Right atrium auricular region (tissue), 2 donors: ENCODE results near the gene ALG10. TPM values are rescaled to one million over a fixed set of nuclear protein-coding genes. Genes with fewer than 3 reads are reported as not detected.
"Not testable (repeated sequence)": the region's sequence is repeated elsewhere in the genome, so short reads cannot be mapped to it uniquely, and the experiment has no call there.

Source experiments
- DNase-seq: peaks from one replicate; pipeline ENCODE4 v3.0.0-alpha.2; 2019; ENCODE audit warnings: low spot score
- H3K27ac ChIP-seq, 2 donors: fragments of 200-600 bp; sonication (generic); 1 replicate in 1 of 2; 2 replicates in 1 of 2; pipeline ENCODE4 v1.5.1; 2016 to 2019
- H3K27me3 ChIP-seq, 2 donors: fragments of 200-600 bp; sonication (generic); one replicate each; pipeline versions ENCODE4 v1.5.1 to v1.6.0; 2017 to 2019
- H3K36me3 ChIP-seq: fragments of 200-600 bp; sonication (generic); one replicate; pipeline ENCODE4 v1.5.1; 2016
- H3K4me1 ChIP-seq, 2 donors: fragments of 200-600 bp; sonication (generic); one replicate each; pipeline versions ENCODE4 v1.5.1 to v1.6.0; 2017 to 2019
- H3K4me3 ChIP-seq, 2 donors: fragments of 200-600 bp; sonication (generic); 1 replicate in 1 of 2; 2 replicates in 1 of 2; pipeline ENCODE4 v1.5.1; 2017 to 2019; ENCODE audit warnings: mild to moderate bottlenecking in 1 of 2, moderate library complexity in 1 of 2
- H3K9me3 ChIP-seq, 2 donors: fragments of 200-600 bp; sonication (generic); one replicate each; pipeline ENCODE4 v1.5.1; 2019
- CTCF ChIP-seq, 2 donors: fragments of 200-600 bp; sonication (generic); IDR thresholded peaks; one replicate each; pipeline ENCODE4 v1.5.1; 2019; ENCODE audit warnings: antibody characterized with exemption in 2 of 2
- total RNA-seq, 2 donors: library from RNA; depleted of rRNA; stranded (reverse); fragments of >200 nt; gene quantifications; one replicate each; pipeline ENCODE4 v1.1.0, GENCODE V29; 2016

Gene ALG10
- total RNA-seq = 1 to 10 TPM; 4.3 to 4.9 TPM

GRCh38 chr12:34022079-34022830, at the start of gene ALG10:
ALG10 (plus strand) TSS chr12:34022496; CDS start chr12:34022600, 104 bp downstream.
- peak within 1 kb of the TSS; percentile 74 to 79 for H3K4me3 ChIP-seq
- no peaks in the 10 kb centered on the region for H3K27me3 ChIP-seq
- peak; percentile 77 to 80 for TF ChIP-seq CTCF (IDR thresholded peaks at IDR 0.05)
- peak within 1 kb of the TSS; percentile 85 to 88 for H3K27ac ChIP-seq
- H3K36me3 ChIP-seq = no peaks in the 10 kb centered on the region
- peaks cover 0 to 12% of the 10 kb centered on the region in 2 donors for H3K4me1 ChIP-seq
- peak; percentile 98 for DNase-seq
- no peaks in the 10 kb centered on the region for H3K9me3 ChIP-seq

- H3K36me3 ChIP-seq, H3K9me3 ChIP-seq, H3K4me1 ChIP-seq, H3K27ac ChIP-seq, H3K27me3 ChIP-seq, DNase-seq, H3K4me3 ChIP-seq: not testable (repeated sequence)
These were observed 49.4 kb upstream of the ALG10 start for GRCh38 chr12:33972884-33973283.

GRCh38 chr12:33977887-33978286, 44.4 kb upstream of the ALG10 start:
- no peak for DNase-seq
- H3K4me1 ChIP-seq = no peaks in the 10 kb centered on the region
- no peak overlapping the region for H3K27ac ChIP-seq
- no peaks in the 10 kb centered on the region for H3K36me3 ChIP-seq
- H3K9me3 ChIP-seq = no peaks in the 10 kb centered on the region
- H3K4me3 ChIP-seq = no peak overlapping the region
- no peak for TF ChIP-seq CTCF (IDR thresholded peaks at IDR 0.05)
- H3K27me3 ChIP-seq = no peaks in the 10 kb centered on the region

- H3K4me1 ChIP-seq = no peaks in the 10 kb centered on the region
- no peaks in the 10 kb centered on the region for H3K36me3 ChIP-seq
- H3K27ac ChIP-seq = no peak overlapping the region
- no peak for DNase-seq
- no peak overlapping the region for H3K4me3 ChIP-seq
- TF ChIP-seq CTCF (IDR thresholded peaks at IDR 0.05) = no peak
- no peaks in the 10 kb centered on the region for H3K9me3 ChIP-seq
- H3K27me3 ChIP-seq = no peaks in the 10 kb centered on the region
These were observed 34.0 kb upstream of the ALG10 start for GRCh38 chr12:33988197-33988805.

- H3K4me3 ChIP-seq = no peak overlapping the region
- no peak for TF ChIP-seq CTCF (IDR thresholded peaks at IDR 0.05)
- no peaks in the 10 kb centered on the region for H3K9me3 ChIP-seq
- no peak overlapping the region for H3K27ac ChIP-seq
- no peaks in the 10 kb centered on the region for H3K36me3 ChIP-seq
- H3K27me3 ChIP-seq = no peaks in the 10 kb centered on the region
- no peak for DNase-seq
- H3K4me1 ChIP-seq = no peaks in the 10 kb centered on the region
These were observed 33.4 kb upstream of the ALG10 start for GRCh38 chr12:33988913-33989312.

- no peaks in the 10 kb centered on the region for H3K36me3 ChIP-seq
- H3K27me3 ChIP-seq = no peaks in the 10 kb centered on the region
- no peaks in the 10 kb centered on the region for H3K4me1 ChIP-seq
- H3K27ac ChIP-seq = no peak overlapping the region
- no peak for TF ChIP-seq CTCF (IDR thresholded peaks at IDR 0.05)
- H3K9me3 ChIP-seq = no peaks in the 10 kb centered on the region
- no peak for DNase-seq
- no peak overlapping the region for H3K4me3 ChIP-seq
These were observed 27.2 kb upstream of the ALG10 start for GRCh38 chr12:33994857-33995808.

- H3K27ac ChIP-seq, H3K27me3 ChIP-seq, H3K4me3 ChIP-seq, H3K9me3 ChIP-seq, H3K4me1 ChIP-seq, DNase-seq, H3K36me3 ChIP-seq: not testable (repeated sequence)
These were observed 13.5 kb upstream of the ALG10 start for GRCh38 chr12:34008835-34009234.
